HepG2 (cell line): ENCODE results near the gene RMI2. TPM values are rescaled to one million over a fixed set of nuclear protein-coding genes. Genes with fewer than 3 reads are reported as not detected.

Experiments
- ATAC-seq: fragments of 200-7000 bp; cut with Tn5 transposase; 3 replicates; pipeline ENCODE4 v1.9.1; 2020; ENCODE audit warnings: mild to moderate bottlenecking, moderate library complexity
- BruUV-seq: library from RNA; stranded (reverse); fragments of 400-500 nt; replicated peaks from 2 replicates; lab custom pipeline; 2021; lab: Mats Ljungman, UMichigan
- CTCF ChIA-PET: fragments of 300-600 bp; formaldehyde crosslinking; extraction: SDS; loops from one replicate; lab custom pipeline; 2021; ENCODE audit warnings: low total read pairs, inconsistent platforms, low intra/inter-chr PET ratio; lab: Yijun Ruan, JAX
- POLR2A ChIA-PET: fragments of 350-600 bp; sonication (Branson Sonifier 250); formaldehyde crosslinking; loops from one replicate; lab custom pipeline; 2020; ENCODE audit warnings: antibody characterized with exemption, inconsistent platforms; lab: Yijun Ruan, JAX
- DNase-seq: peaks from one replicate; pipeline ENCODE4 v3.0.0-alpha.2; 2015; ENCODE audit warnings: low spot score
- FAIRE-seq: peaks from 3 replicates; lab custom pipeline; 2011; peaks lifted over from hg19 to GRCh38; lab: Jason Lieb, UNC
- H2AFZ ChIP-seq: one replicate; pipeline ENCODE4 v1.6.1; 2011; ENCODE audit warnings: low read length, inconsistent platforms
- H3K27ac ChIP-seq: fragments of 300-600 bp; 3 replicates; pipeline ENCODE4 v1.8.0; 2011; ENCODE audit warnings: mixed run types, mild to moderate bottlenecking, mixed read lengths, low read length, inconsistent platforms; ENCODE audit not compliant: insufficient read depth; ENCODE audit errors: extremely low read length
- H3K27me3 ChIP-seq, 2 experiments: fragments of 200-600 bp in 1 of 2; 2 replicates in 1 of 2; 3 replicates in 1 of 2; pipeline versions ENCODE4 v1.6.0 to v1.8.0; 2011; ENCODE audit warnings: low read length in 2 of 2, mild to moderate bottlenecking in 2 of 2, moderate library complexity in 2 of 2, inconsistent platforms in 1 of 2; ENCODE audit not compliant: insufficient read depth in 2 of 2, control insufficient read depth in 1 of 2
- H3K36me3 ChIP-seq, 2 experiments: fragments of 200-600 bp in 1 of 2; replicated peaks in 1 of 2; 2 replicates in 1 of 2; 3 replicates in 1 of 2; pipeline versions ENCODE4 v1.5.1 to v1.8.0; 2011; ENCODE audit warnings: low read length in 2 of 2, inconsistent platforms in 1 of 2; ENCODE audit not compliant: insufficient read depth in 2 of 2, control insufficient read depth in 1 of 2
- H3K4me1 ChIP-seq: 2 replicates; pipeline ENCODE4 v1.5.1; 2012; ENCODE audit warnings: low read length, inconsistent platforms; ENCODE audit not compliant: insufficient read depth
- H3K4me2 ChIP-seq: 2 replicates; pipeline ENCODE4 v1.6.0; 2011; ENCODE audit warnings: low read depth, low read length, inconsistent platforms
- H3K4me3 ChIP-seq, 3 experiments: fragments of 200-600 bp in 1 of 3; sonication (generic), shearing (Covaris generic) in 1 of 3; replicated peaks in 1 of 3; 2 replicates each; pipeline ENCODE4 v1.5.1; 2011 to 2016; ENCODE audit warnings: low read length in 3 of 3, inconsistent platforms in 2 of 3, low read depth in 2 of 3, mild to moderate bottlenecking in 2 of 3, control low read depth in 1 of 3, mixed read lengths in 1 of 3; ENCODE audit not compliant: insufficient read depth in 1 of 3
- H3K79me2 ChIP-seq: one replicate; pipeline ENCODE4 v1.6.1; 2011; ENCODE audit warnings: low read length, inconsistent platforms; ENCODE audit not compliant: insufficient read depth
- H3K9ac ChIP-seq: 2 replicates; pipeline ENCODE4 v1.6.0; 2011; ENCODE audit warnings: mild to moderate bottlenecking, low read depth, low read length, inconsistent platforms; ENCODE audit not compliant: insufficient read depth
- H3K9me3 ChIP-seq: 2 replicates; pipeline ENCODE4 v1.5.1; 2012; ENCODE audit warnings: mild to moderate bottlenecking, low read length
- H4K20me1 ChIP-seq: 2 replicates; pipeline ENCODE4 v1.6.0; 2011; ENCODE audit warnings: inconsistent platforms, mild to moderate bottlenecking, low read length, moderate library complexity; ENCODE audit not compliant: insufficient read depth
- ATM ChIP-seq: fragments of 450-650 bp; IDR thresholded peaks from 2 replicates; pipeline ENCODE4 v1.7.1; 2017; ENCODE audit warnings: mild to moderate bottlenecking, borderline replicate concordance
- FOXC1 ChIP-seq: sonication (generic); formaldehyde crosslinking; IDR thresholded peaks from 2 replicates; pipeline ENCODE4 v1.8.0; 2022; ENCODE audit warnings: mild to moderate bottlenecking, missing genetic modification reagents, borderline replicate concordance
- ISL2 ChIP-seq: sonication (generic); formaldehyde crosslinking; IDR thresholded peaks from 2 replicates; pipeline ENCODE4 v1.5.0; 2020; ENCODE audit warnings: missing genetic modification reagents
- NCOR1 ChIP-seq: fragments of 200-600 bp; sonication (generic); IDR thresholded peaks from 2 replicates; pipeline ENCODE4 v1.7.0; 2017; ENCODE audit warnings: antibody characterized with exemption, low read length, borderline replicate concordance
- NFYB ChIP-seq: sonication (generic); formaldehyde crosslinking; IDR thresholded peaks from 2 replicates; pipeline ENCODE4 v1.4.0; 2020; ENCODE audit warnings: missing genetic modification reagents
- SIN3A ChIP-seq: IDR thresholded peaks from 2 replicates; pipeline ENCODE4 v1.6.1; 2011; ENCODE audit warnings: low read depth, mild to moderate bottlenecking, control low read depth, low read length, borderline replicate concordance
- ZFY ChIP-seq: sonication (generic); formaldehyde crosslinking; IDR thresholded peaks from 2 replicates; pipeline ENCODE4 v1.4.0; 2020; ENCODE audit warnings: missing genetic modification reagents
- ZMYM3 ChIP-seq: sonication (generic); formaldehyde crosslinking; IDR thresholded peaks from 2 replicates; pipeline ENCODE4 v1.5.1; 2020; ENCODE audit warnings: mild to moderate bottlenecking, missing genetic modification reagents
- ZNF337 ChIP-seq: sonication (generic); formaldehyde crosslinking; IDR thresholded peaks from 2 replicates; pipeline ENCODE4 v1.5.1; 2020; ENCODE audit warnings: missing genetic modification reagents, low read depth, mild to moderate bottlenecking, borderline replicate concordance
- ZNF367 ChIP-seq: sonication (generic); formaldehyde crosslinking; IDR thresholded peaks from 2 replicates; pipeline ENCODE4 v1.4.0; 2020; ENCODE audit warnings: missing genetic modification reagents, borderline replicate concordance
- ZNF605 ChIP-seq: sonication (generic); formaldehyde crosslinking; IDR thresholded peaks from 2 replicates; pipeline ENCODE4 v1.8.0; 2022; ENCODE audit warnings: mild to moderate bottlenecking, missing genetic modification reagents
- ZNF616 ChIP-seq: sonication (generic); formaldehyde crosslinking; IDR thresholded peaks from 2 replicates; pipeline ENCODE4 v1.5.0; 2020; ENCODE audit warnings: low read depth, mild to moderate bottlenecking, missing genetic modification reagents
- WGBS: methylation state at CpG from one replicate; pipeline ENCODE4 v1.1.6; 2017; ENCODE audit warnings: low lambda C conversion rate; 5-methylcytosine and 5-hydroxymethylcytosine counted together
- in situ Hi-C: cut with HindIII; loops from 2 replicates; pipeline ENCODE4 v1.10.0; 2017; ENCODE audit warnings: low pct_unique_long_range_greater_than_20kb; ENCODE audit not compliant: extremely low pct_ligation_motif_present
- intact Hi-C: fragments of 100-400 bp; cut with micrococcal nuclease; formaldehyde crosslinking; loops from one replicate; pipeline ENCODE4 v1.10.0; 2022; ENCODE audit not compliant: unreplicated experiment
- polyA plus RNA-seq, 8 experiments: library from polyadenylated mRNA; depleted of rRNA in 3 of 8; stranded (reverse) in 7 of 8; unstranded in 1 of 8; fragments of >200 nt; fragmentation: Illumina TruSeq in 4 of 8; extraction: Trizol in 4 of 8; gene quantifications; 2 replicates each; pipeline versions ENCODE4 v1.2.1 to v1.2.3, GENCODE V29; 2011 to 2016; ENCODE audit warnings: low read depth in 4 of 8, missing spikeins in 1 of 8, mixed read lengths in 1 of 8; ENCODE audit not compliant: insufficient read depth in 1 of 8
- total RNA-seq, 5 experiments: library from RNA; depleted of rRNA; stranded (reverse); fragments of >200 nt; fragmentation: Illumina TruSeq; extraction: Trizol; gene quantifications; 2 replicates each; pipeline ENCODE4 v1.2.3, GENCODE V29; 2016; ENCODE audit warnings: low read depth in 1 of 5
- TF ChIP-seq, protein P1 (sequence below): sonication (generic); formaldehyde crosslinking; IDR thresholded peaks from 2 replicates; pipeline ENCODE4 v1.5.1; 2020; ENCODE audit warnings: mild to moderate bottlenecking, missing genetic modification reagents, borderline replicate concordance
- TF ChIP-seq, protein P2 (sequence below): sonication (generic); formaldehyde crosslinking; IDR thresholded peaks from 2 replicates; pipeline ENCODE4 v1.4.0; 2020; ENCODE audit warnings: mild to moderate bottlenecking, missing genetic modification reagents

Gene RMI2
- total and polyA plus RNA-seq, 2 of the 13 experiments (the other 11 are each of a cell fraction or from before 2014, with no cell fraction given), result 24.5 to 55.7 TPM

DNA sequence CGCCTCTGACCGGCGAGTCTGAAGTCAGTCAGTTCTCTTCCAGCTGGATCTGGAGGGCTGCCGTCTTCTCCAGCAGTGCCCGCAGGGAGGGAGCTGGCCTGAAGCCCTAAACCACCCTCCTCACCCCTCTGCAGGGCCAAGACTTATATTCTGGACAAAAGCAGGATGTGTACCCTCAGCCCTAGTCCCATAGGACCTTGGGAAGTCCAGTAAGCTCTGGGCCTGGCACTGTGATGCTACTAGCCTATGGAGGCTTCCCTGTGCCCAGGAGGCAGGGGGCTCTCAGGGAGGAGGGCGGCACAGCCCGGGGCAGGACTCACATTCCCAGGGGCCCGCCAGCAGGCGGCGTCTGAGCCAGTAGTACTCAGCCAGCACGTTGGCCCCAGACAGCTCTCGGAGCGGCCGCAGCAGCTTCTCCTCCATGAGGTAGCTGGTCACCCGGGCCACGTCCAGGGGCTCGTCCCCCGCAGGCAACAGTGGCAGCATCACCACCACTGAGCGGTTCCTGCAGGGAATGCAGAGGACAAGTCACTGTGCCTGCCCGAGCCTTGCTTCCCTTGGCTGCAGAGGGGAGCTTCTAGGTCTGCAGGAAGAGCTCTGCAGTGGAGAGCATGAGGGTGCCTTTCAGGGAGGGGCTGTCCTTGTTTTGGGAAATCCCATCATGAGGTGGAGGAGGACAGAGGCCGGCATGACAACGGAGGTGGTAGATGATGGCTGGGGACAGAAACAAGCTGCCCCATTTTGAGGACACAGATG lies 41.7 kb downstream of the RMI2 start (continued):
- TF ChIP-seq, protein P1, sequence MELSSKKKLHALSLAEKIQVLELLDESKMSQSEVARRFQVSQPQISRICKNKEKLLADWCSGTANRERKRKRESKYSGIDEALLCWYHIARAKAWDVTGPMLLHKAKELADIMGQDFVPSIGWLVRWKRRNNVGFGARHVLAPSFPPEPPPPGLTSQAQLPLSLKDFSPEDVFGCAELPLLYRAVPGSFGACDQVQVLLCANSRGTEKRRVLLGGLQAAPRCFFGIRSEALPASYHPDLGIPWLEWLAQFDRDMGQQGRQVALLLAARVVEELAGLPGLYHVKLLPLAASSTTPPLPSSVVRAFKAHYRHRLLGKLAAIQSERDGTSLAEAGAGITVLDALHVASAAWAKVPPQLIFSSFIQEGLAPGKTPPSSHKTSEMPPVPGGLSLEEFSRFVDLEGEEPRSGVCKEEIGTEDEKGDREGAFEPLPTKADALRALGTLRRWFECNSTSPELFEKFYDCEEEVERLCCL (CRISPR knock-in tag), result 0 out of 2 replicates have a peak, but pooled peaks have one; percentile 70
- TF ChIP-seq, protein P2, sequence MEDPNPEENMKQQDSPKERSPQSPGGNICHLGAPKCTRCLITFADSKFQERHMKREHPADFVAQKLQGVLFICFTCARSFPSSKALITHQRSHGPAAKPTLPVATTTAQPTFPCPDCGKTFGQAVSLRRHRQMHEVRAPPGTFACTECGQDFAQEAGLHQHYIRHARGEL (CRISPR knock-in tag), result 0 out of 2 replicates have a peak, but pooled peaks have one; percentile 67
- TF ChIP-seq SIN3A (no peak), ISL2 (CRISPR knock-in tag) (0 out of 2 replicates have a peak, but pooled peaks have one; percentile 17), ZNF616 (CRISPR knock-in tag) (no peak), FOXC1 (CRISPR knock-in tag) (peak; percentile 58; the same call in 1 of the 2 replicates)

DNA sequence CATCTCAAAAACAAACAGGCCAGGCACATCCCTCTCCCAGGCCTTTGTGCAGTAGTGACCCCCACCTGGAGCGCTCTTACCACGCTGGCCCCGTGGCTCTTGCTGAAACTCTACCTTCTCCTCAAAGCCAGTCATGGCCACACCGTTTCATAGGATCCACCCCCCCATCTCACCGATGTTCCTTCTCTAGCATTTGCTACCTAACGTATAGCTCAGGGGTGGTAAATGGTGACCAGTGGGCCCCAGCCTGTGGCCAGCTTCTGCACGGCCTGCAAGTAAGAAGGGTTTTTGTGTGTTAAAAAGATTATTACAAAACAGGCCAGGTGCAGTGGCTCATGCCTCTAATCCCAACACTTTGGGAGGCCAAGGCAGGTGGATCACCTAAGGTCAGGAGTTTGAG lies 43.8 kb downstream of the RMI2 start:
- no peaks in the 10 kb centered on the region for H3K9me3 ChIP-seq
- H3K27me3 ChIP-seq, result peaks cover 48 to 94% of the 10 kb centered on the region in 2 experiments
- TF ChIP-seq ATM (no peak), ZNF367 (CRISPR knock-in tag) (no peak), ZNF337 (CRISPR knock-in tag) (no peak), NFYB (CRISPR knock-in tag) (no peak), ZNF605 (CRISPR knock-in tag) (no peak), ZFY (no peak), NCOR1 (no peak), ZMYM3 (CRISPR knock-in tag) (no peak)
- ChIA-PET CTCF (no interaction called here), POLR2A (interaction anchor here (0.8 to 4.1 kb wide), 3 partner anchors 17 to 133 kb away, joined by 3 to 31 read pairs (median 3); partner anchors contain the start of gene SOCS1)
- in situ Hi-C loops, result no loop called here
- H2AFZ ChIP-seq, result no peak overlapping the region
- no peak overlapping the region for H3K27ac ChIP-seq
- no peak for FAIRE-seq
- H3K79me2 ChIP-seq, result no peaks in the 10 kb centered on the region
- no peak for DNase-seq
- 36% methylated on average over 7 of the region's 7 CpGs for WGBS
- peaks cover 43% of the 10 kb centered on the region for H3K4me1 ChIP-seq
- H3K4me2 ChIP-seq, result no peak overlapping the region
- H3K36me3 ChIP-seq, result no peaks in the 10 kb centered on the region
- H3K9ac ChIP-seq, result no peak overlapping the region
- intact Hi-C loops, result no loop called here
- no peaks in the 10 kb centered on the region for H4K20me1 ChIP-seq
- no TSS peak for BruUV-seq
- no peak for ATAC-seq
- no peak overlapping the region for H3K4me3 ChIP-seq
